HL-60/S4 treated with phorbol 12-myristate 13-acetate at 8.2 ng/mL for 4 days and 3 days (cell line): ENCODE results near the gene SOX6.

Source experiments
- in situ Hi-C: fragments of 300-500 bp; cut with MboI; formaldehyde crosslinking; loops from 2 replicates; pipeline ENCODE4 v1.15.0; 2022; ENCODE audit warnings: low sequenced_read_pairs

SOX6 gene

GRCh38 chr11:16195651-16196050, 160.7 kb downstream of the SOX6 start:
- in situ Hi-C loops = no loop called here

- in situ Hi-C loops = no loop called here
Measured at GRCh38 chr11:16194566-16194965, 161.8 kb downstream of the SOX6 start.

GRCh38 chr11:16193897-16194381, 162.4 kb downstream of the SOX6 start:
- in situ Hi-C loops = no loop called here

GRCh38 chr11:16191868-16192240, 164.5 kb downstream of the SOX6 start:
- in situ Hi-C loops = no loop called here

GRCh38 chr11:16191212-16191867, 165.0 kb downstream of the SOX6 start:
- in situ Hi-C loops = no loop called here

GRCh38 chr11:16186680-16187079, 169.7 kb downstream of the SOX6 start:
- in situ Hi-C loops = no loop called here

- in situ Hi-C loops = no loop called here
Measured at GRCh38 chr11:16185042-16185441, 171.3 kb downstream of the SOX6 start.

GRCh38 chr11:16184588-16184987, 171.8 kb downstream of the SOX6 start:
- in situ Hi-C loops = no loop called here

- in situ Hi-C loops = no loop called here
Measured at GRCh38 chr11:16182553-16182952, 173.8 kb downstream of the SOX6 start.

- in situ Hi-C loops = no loop called here
Measured at GRCh38 chr11:16180868-16181267, 175.5 kb downstream of the SOX6 start.

- in situ Hi-C loops = no loop called here
Measured at GRCh38 chr11:16179676-16180075, 176.7 kb downstream of the SOX6 start.

- in situ Hi-C loops = no loop called here
Measured at GRCh38 chr11:16178273-16178672, 178.1 kb downstream of the SOX6 start.

GRCh38 chr11:16177688-16178087, 178.7 kb downstream of the SOX6 start:
- in situ Hi-C loops = no loop called here

GRCh38 chr11:16173798-16174197, 182.5 kb downstream of the SOX6 start:
- in situ Hi-C loops = no loop called here

- in situ Hi-C loops = no loop called here
Measured at GRCh38 chr11:16171882-16172281, 184.5 kb downstream of the SOX6 start.

- in situ Hi-C loops = no loop called here
Measured at GRCh38 chr11:16169956-16170847, 186.1 kb downstream of the SOX6 start.

GRCh38 chr11:16169541-16169940, 186.8 kb downstream of the SOX6 start:
- in situ Hi-C loops = no loop called here

GRCh38 chr11:16167706-16168487, 188.4 kb downstream of the SOX6 start:
- in situ Hi-C loops = no loop called here

- in situ Hi-C loops = no loop called here
Measured at GRCh38 chr11:16166571-16166970, 189.8 kb downstream of the SOX6 start.

GRCh38 chr11:16160146-16160545, 196.2 kb downstream of the SOX6 start:
- in situ Hi-C loops = no loop called here

- in situ Hi-C loops = no loop called here
Measured at GRCh38 chr11:16158426-16158994, 197.8 kb downstream of the SOX6 start.
